Measurements from ENCODE around the gene CFAP77.

CFAP77 gene

DNA sequence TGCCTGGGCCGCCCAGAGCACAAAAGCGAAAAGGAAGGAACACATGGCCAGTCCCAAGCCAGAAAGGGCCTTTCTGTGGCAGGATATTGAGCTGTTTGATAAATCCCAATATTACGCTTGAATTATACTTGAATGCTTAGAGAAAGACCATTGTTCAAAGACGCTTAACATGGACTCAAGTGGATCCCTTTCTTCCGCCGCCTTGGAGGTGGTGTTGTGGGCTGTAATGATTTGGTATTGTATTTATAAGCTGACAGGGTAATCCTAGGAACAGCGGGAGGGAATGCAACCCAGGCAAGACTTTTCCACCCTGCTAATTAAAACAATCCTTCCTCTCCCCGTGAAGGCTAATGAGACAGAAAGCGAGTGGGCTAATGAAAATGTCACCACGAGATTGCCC, 24.9 kb downstream of the CFAP77 start:
- H3K27ac ChIP-seq (ENCODE audit: extremely low read depth, low read depth, low read length): no peak overlapping the region
- no peaks in the 10 kb centered on the region for H3K4me1 ChIP-seq (ENCODE audit: control insufficient read depth, insufficient read depth, low read length)
- no peaks in the 10 kb centered on the region for H3K9me3 ChIP-seq (ENCODE audit: control insufficient read depth, insufficient read depth, low read depth, low read length)
- H3K4me3 ChIP-seq (ENCODE audit: low read depth, low read length): no peak overlapping the region
- H3K36me3 ChIP-seq (ENCODE audit: control insufficient read depth in 2 of 2, insufficient read depth in 1 of 2, low read length in 2 of 2): no peaks in the 10 kb centered on the region
- CTCF ChIA-PET: interaction anchor here (0.6 to 1.3 kb wide), 3 partner anchors 10 to 467 kb away, joined by 3 read pairs; no protein-coding TSS in a partner anchor
- POLR2A ChIA-PET: no interaction called here
- no peak for TF ChIP-seq SP2 (tag by site-specific recombination; IDR thresholded peaks at IDR 0.05)
- TF ChIP-seq, protein P1, sequence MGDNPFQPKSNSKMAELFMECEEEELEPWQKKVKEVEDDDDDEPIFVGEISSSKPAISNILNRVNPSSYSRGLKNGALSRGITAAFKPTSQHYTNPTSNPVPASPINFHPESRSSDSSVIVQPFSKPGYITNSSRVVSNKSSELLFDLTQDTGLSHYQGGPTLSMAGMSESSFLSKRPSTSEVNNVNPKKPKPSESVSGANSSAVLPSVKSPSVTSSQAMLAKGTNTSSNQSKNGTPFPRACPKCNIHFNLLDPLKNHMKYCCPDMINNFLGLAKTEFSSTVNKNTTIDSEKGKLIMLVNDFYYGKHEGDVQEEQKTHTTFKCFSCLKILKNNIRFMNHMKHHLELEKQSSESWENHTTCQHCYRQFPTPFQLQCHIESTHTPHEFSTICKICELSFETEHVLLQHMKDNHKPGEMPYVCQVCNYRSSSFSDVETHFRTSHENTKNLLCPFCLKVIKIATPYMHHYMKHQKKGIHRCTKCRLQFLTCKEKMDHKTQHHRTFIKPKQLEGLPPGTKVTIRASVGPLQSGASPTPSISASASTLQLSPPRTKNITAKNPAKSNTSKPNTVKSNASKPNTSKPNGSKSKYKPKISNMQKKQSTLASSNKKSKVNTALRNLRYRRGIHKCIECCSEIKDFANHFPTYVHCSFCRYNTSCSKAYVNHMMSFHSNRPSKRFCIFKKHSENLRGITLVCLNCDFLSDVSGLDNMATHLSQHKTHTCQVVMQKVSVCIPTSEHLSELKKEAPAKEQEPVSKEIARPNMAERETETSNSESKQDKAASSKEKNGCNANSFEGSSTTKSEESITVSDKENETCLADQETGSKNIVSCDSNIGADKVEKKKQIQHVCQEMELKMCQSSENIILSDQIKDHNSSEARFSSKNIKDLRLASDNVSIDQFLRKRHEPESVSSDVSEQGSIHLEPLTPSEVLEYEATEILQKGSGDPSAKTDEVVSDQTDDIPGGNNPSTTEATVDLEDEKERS (tag by site-specific recombination; IDR thresholded peaks at IDR 0.05): no peak
- TF ChIP-seq, protein P2, sequence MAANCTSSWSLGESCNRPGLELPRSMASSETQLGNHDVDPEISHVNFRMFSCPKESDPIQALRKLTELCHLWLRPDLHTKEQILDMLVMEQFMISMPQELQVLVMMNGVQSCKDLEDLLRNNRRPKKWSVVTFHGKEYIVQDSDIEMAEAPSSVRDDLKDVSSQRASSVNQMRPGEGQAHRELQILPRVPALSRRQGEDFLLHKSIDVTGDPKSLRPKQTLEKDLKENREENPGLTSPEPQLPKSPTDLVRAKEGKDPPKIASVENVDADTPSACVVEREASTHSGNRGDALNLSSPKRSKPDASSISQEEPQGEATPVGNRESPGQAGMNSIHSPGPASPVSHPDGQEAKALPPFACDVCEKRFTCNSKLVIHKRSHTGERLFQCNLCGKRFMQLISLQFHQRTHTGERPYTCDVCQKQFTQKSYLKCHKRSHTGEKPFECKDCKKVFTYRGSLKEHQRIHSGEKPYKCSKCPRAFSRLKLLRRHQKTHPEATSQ (tag by site-specific recombination; IDR thresholded peaks at IDR 0.05): no peak
- no peak for TF ChIP-seq MZF1 (tag by site-specific recombination; IDR thresholded peaks at IDR 0.05; ENCODE audit: borderline replicate concordance)
- no peak for TF ChIP-seq SP3 (tag by site-specific recombination; IDR thresholded peaks at IDR 0.05)
- TF ChIP-seq ZNF530 (tag by site-specific recombination; IDR thresholded peaks at IDR 0.05; ENCODE audit: low read depth): no peak
- TF ChIP-seq, protein P3, sequence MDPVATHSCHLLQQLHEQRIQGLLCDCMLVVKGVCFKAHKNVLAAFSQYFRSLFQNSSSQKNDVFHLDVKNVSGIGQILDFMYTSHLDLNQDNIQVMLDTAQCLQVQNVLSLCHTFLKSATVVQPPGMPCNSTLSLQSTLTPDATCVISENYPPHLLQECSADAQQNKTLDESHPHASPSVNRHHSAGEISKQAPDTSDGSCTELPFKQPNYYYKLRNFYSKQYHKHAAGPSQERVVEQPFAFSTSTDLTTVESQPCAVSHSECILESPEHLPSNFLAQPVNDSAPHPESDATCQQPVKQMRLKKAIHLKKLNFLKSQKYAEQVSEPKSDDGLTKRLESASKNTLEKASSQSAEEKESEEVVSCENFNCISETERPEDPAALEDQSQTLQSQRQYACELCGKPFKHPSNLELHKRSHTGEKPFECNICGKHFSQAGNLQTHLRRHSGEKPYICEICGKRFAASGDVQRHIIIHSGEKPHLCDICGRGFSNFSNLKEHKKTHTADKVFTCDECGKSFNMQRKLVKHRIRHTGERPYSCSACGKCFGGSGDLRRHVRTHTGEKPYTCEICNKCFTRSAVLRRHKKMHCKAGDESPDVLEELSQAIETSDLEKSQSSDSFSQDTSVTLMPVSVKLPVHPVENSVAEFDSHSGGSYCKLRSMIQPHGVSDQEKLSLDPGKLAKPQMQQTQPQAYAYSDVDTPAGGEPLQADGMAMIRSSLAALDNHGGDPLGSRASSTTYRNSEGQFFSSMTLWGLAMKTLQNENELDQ (tag by site-specific recombination; IDR thresholded peaks at IDR 0.05; ENCODE audit: low read depth): no peak
- no peak for TF ChIP-seq ZNF777 (tag by site-specific recombination; IDR thresholded peaks at IDR 0.05; ENCODE audit: borderline replicate concordance)
- no peak for TF ChIP-seq ZNF184 (tag by site-specific recombination; IDR thresholded peaks at IDR 0.05)
- no peak for TF ChIP-seq ZNF521 (tag by site-specific recombination; IDR thresholded peaks at IDR 0.05)
- no peak for TF ChIP-seq IKZF3 (tag by site-specific recombination; IDR thresholded peaks at IDR 0.05)
- no peak for TF ChIP-seq FEZF1 (tag by site-specific recombination; IDR thresholded peaks at IDR 0.05)
- TF ChIP-seq, protein P4, sequence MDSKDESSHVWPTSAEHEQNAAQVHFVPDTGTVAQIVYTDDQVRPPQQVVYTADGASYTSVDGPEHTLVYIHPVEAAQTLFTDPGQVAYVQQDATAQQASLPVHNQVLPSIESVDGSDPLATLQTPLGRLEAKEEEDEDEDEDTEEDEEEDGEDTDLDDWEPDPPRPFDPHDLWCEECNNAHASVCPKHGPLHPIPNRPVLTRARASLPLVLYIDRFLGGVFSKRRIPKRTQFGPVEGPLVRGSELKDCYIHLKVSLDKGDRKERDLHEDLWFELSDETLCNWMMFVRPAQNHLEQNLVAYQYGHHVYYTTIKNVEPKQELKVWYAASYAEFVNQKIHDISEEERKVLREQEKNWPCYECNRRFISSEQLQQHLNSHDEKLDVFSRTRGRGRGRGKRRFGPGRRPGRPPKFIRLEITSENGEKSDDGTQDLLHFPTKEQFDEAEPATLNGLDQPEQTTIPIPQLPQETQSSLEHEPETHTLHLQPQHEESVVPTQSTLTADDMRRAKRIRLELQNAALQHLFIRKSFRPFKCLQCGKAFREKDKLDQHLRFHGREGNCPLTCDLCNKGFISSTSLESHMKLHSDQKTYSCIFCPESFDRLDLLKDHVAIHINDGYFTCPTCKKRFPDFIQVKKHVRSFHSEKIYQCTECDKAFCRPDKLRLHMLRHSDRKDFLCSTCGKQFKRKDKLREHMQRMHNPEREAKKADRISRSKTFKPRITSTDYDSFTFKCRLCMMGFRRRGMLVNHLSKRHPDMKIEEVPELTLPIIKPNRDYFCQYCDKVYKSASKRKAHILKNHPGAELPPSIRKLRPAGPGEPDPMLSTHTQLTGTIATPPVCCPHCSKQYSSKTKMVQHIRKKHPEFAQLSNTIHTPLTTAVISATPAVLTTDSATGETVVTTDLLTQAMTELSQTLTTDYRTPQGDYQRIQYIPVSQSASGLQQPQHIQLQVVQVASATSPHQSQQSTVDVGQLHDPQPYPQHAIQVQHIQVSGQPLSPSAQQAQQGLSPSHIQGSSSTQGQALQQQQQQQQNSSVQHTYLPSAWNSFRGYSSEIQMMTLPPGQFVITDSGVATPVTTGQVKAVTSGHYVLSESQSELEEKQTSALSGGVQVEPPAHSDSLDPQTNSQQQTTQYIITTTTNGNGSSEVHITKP (tag by site-specific recombination; IDR thresholded peaks at IDR 0.05): no peak

DNA sequence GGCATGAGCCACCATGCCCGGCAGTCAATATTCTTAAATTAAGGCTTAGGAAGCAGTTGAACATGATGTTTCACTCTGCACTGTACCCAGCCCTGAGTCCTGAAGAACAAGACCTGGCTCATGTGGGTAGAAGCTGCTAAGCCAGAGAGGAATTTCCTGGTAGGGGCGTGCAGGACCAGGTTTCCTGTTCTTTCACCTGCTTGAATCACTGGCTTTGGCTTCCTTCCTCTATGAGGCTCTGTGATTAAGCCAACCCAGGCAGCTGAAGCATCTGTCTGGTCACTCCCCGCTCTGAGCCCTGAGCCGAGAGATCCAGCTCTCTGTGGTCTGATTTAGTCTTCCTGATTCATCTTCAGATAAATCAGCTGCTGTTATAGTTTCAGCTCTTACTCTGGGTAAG, 29.1 kb downstream of the CFAP77 start:
- no peaks in the 10 kb centered on the region for H3K36me3 ChIP-seq (ENCODE audit: control insufficient read depth in 2 of 2, insufficient read depth in 1 of 2, low read length in 2 of 2)
- H3K4me3 ChIP-seq (ENCODE audit: low read depth, low read length): no peak overlapping the region
- no peaks in the 10 kb centered on the region for H3K4me1 ChIP-seq (ENCODE audit: control insufficient read depth, insufficient read depth, low read length)
- POLR2A ChIA-PET: no interaction called here
- no peak overlapping the region for H3K27ac ChIP-seq (ENCODE audit: extremely low read depth, low read depth, low read length)
- CTCF ChIA-PET: interaction anchor here (1.2 to 2.7 kb wide), 2 partner anchors 25 kb away, joined by 6 to 9 read pairs; no protein-coding TSS in a partner anchor
- H3K9me3 ChIP-seq (ENCODE audit: control insufficient read depth, insufficient read depth, low read depth, low read length): no peaks in the 10 kb centered on the region
- TF ChIP-seq ZNF24 (tag by site-specific recombination; IDR thresholded peaks at IDR 0.05) (no peak), ZNF600 (tag by site-specific recombination; IDR thresholded peaks at IDR 0.05) (no peak), ZNF391 (tag by site-specific recombination; IDR thresholded peaks at IDR 0.05; ENCODE audit: borderline replicate concordance, low read depth) (no peak)
